Muscle of arm (tissue), 14 donors: ENCODE measurements around the gene TSEN15. TPM values are rescaled to one million over a fixed set of nuclear protein-coding genes. Genes with fewer than 3 reads are reported as not detected.
A peak's percentile ranks its signal among the peaks of the same experiment; 100 is the strongest.

Experiments used
- DNase-seq: peaks from one replicate; pipeline ENCODE4 v3.0.0-alpha.2; 2013
- long read RNA-seq, 11 donors: transcript quantifications; one replicate each; lab custom pipeline, GENCODE V29; 2026
- polyA plus RNA-seq, 12 donors: library from polyadenylated mRNA; unstranded; fragments of 120-200 nt; gene quantifications; one replicate each; pipeline ENCODE4 v1.2.1, GENCODE V29; 2013; ENCODE audit not compliant: insufficient read length in 12 of 12

Gene TSEN15
- polyA plus RNA-seq, result 10 to 100 TPM in 11 of 12 donors, not detected in 1; 30.2 to 70.8 (median 40.0) TPM
- long read RNA-seq, donor 1, transcript TSEN15-203 (4 exons, 1,844 nt), result major isoform, 9 of 16 reads
- long read RNA-seq, donor 1, partial matches to known transcripts, result 0 of 16 reads
- long read RNA-seq, donor 1, other reads (novel, unspliced or antisense), result 0 of 16 reads
- long read RNA-seq, donor 2, transcript TSEN15-203 (4 exons, 1,844 nt), result major isoform, 9 of 21 reads
- long read RNA-seq, donor 2, transcript TSEN15-208 (4 exons, 2,219 nt), result minor isoform, 5 of 21 reads
- long read RNA-seq, donor 2, transcript TSEN15-216 (5 exons, 1,986 nt), result minor isoform, 6 of 21 reads
- long read RNA-seq, donor 2, partial matches to known transcripts, result 0 of 21 reads
- long read RNA-seq, donor 2, other reads (novel, unspliced or antisense), result 0 of 21 reads
- long read RNA-seq, donor 3, partial matches to known transcripts, result 0 of 6 reads
- long read RNA-seq, donor 3, other reads (novel, unspliced or antisense), result 0 of 6 reads
- long read RNA-seq, donor 4, partial matches to known transcripts, result 0 of 3 reads
- long read RNA-seq, donor 4, other reads (novel, unspliced or antisense), result 0 of 3 reads
- long read RNA-seq, donor 5, transcript TSEN15-203 (4 exons, 1,844 nt), result major isoform, 9 of 36 reads
- long read RNA-seq, donor 5, transcript TSEN15-216 (5 exons, 1,986 nt), result major isoform, 9 of 36 reads
- long read RNA-seq, donor 5, partial matches to known transcripts, result 11 of 36 reads
- long read RNA-seq, donor 5, other reads (novel, unspliced or antisense), result 0 of 36 reads
- long read RNA-seq, donor 6, transcript TSEN15-216 (5 exons, 1,986 nt), result major isoform, 7 of 17 reads
- long read RNA-seq, donor 6, partial matches to known transcripts, result 5 of 17 reads
- long read RNA-seq, donor 6, other reads (novel, unspliced or antisense), result 0 of 17 reads
- long read RNA-seq, donor 7, partial matches to known transcripts, result 0 of 8 reads
- long read RNA-seq, donor 7, other reads (novel, unspliced or antisense), result 0 of 8 reads
- long read RNA-seq, donor 8, transcript TSEN15-203 (4 exons, 1,844 nt), result minor isoform, 6 of 26 reads
- long read RNA-seq, donor 8, transcript TSEN15-216 (5 exons, 1,986 nt), result minor isoform, 5 of 26 reads
- long read RNA-seq, donor 8, transcript TSEN15-208 (4 exons, 2,219 nt), result major isoform, 13 of 26 reads
- long read RNA-seq, donor 8, partial matches to known transcripts, result 0 of 26 reads
- long read RNA-seq, donor 8, other reads (novel, unspliced or antisense), result 0 of 26 reads
- long read RNA-seq, donor 9, transcript TSEN15-208 (4 exons, 2,219 nt), result minor isoform, 6 of 29 reads
- long read RNA-seq, donor 9, transcript TSEN15-203 (4 exons, 1,844 nt), result major isoform, 7 of 29 reads
- long read RNA-seq, donor 9, partial matches to known transcripts, result 13 of 29 reads
- long read RNA-seq, donor 9, other reads (novel, unspliced or antisense), result 0 of 29 reads
- long read RNA-seq, donor 10, transcript TSEN15-216 (5 exons, 1,986 nt), result major isoform, 8 of 25 reads
- long read RNA-seq, donor 10, transcript TSEN15-208 (4 exons, 2,219 nt), result minor isoform, 6 of 25 reads
- long read RNA-seq, donor 10, partial matches to known transcripts, result 6 of 25 reads
- long read RNA-seq, donor 10, other reads (novel, unspliced or antisense), result 0 of 25 reads
- long read RNA-seq, donor 11, transcript TSEN15-208 (4 exons, 2,219 nt), result minor isoform, 6 of 21 reads
- long read RNA-seq, donor 11, transcript TSEN15-216 (5 exons, 1,986 nt), result major isoform, 11 of 21 reads
- long read RNA-seq, donor 11, partial matches to known transcripts, result 0 of 21 reads
- long read RNA-seq, donor 11, other reads (novel, unspliced or antisense), result 0 of 21 reads

DNA sequence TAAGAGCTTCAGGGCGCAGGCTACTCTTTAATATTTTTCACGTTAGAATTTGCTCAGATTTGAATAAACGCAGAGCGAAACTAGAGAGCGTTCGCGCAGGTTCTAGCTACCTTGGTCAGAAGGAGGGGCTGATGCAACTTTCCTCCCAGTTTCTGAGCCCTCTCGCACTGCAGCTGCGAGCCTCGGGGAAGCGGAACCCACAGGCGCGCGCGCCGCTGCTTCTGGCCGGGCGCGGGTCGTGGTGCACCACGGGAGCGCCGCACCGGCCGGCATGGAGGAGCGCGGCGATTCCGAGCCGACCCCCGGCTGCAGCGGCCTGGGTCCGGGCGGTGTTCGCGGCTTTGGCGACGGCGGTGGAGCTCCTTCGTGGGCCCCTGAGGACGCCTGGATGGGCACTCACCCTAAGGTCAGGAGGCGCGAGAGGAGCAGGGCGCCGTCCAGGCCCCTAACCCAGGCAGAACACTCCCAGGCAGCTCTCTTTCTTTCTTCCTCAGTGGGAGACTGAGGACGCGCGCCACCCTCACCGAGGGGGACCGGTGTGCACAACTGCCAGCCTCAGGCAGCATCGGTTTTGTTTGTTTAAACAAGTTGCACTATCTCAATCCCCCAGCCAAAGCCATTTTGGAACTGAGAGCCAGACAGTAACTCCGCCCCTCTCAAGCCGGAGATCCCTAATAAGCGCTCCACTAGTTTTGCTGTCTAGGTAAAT lies at the start of gene TSEN15:
Gene TSEN15 (plus strand): TSS at position 246 of the 709 bp plus-strand sequence. CDS start 26 bp downstream, at position 272.
- peak; percentile 80 for DNase-seq

- DNase-seq, result no peak
Observed at GRCh38 chr1:184002071-184002470, 49.5 kb upstream of the TSEN15 start.

GRCh38 chr1:184004935-184005334 lies 46.6 kb upstream of the TSEN15 start:
- DNase-seq, result no peak

GRCh38 chr1:184005506-184005905 lies 46.0 kb upstream of the TSEN15 start:
- DNase-seq, result no peak

GRCh38 chr1:184010788-184011187 lies 40.7 kb upstream of the TSEN15 start:
- DNase-seq, result no peak

DNA sequence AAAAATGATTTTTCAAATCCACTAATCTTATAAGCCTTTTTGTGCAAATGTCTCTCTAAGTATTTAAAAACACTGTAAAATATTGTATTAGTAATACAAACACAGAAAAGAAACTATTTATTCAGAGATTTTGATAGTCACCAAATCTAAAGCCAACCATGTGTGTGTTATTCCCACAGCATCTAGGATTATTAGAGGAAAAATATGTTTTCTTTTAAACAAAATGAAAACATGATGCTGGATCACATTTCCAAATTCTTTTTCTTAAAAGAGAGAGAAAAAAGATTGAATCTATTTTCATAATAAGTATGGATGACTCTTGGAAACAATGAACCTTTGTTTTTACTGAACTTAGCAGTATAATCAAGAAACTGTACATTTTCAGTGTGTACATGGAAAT lies 39.3 kb upstream of the TSEN15 start:
- no peak for DNase-seq

DNA sequence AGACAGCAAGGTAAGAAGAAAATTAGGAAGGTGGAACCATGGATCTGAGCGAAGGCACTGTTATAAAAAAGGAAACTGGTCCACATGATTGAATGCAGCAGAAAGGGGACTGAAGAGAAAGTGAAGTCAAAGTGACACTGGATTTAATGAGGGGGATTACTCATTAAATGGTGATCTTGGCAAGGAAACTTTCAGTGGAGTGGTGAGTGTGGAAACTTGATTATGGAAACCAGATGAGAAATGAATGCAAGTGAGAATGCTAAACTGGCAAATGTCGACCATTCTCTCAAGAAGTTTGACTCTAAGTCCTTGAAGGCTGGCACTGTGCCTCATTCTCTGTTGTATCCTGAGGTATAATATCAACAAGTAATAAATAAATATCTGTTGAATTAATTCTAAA lies 37.3 kb upstream of the TSEN15 start:
- no peak for DNase-seq

- no peak for DNase-seq
Observed at GRCh38 chr1:184016169-184016568, 35.4 kb upstream of the TSEN15 start.

DNA sequence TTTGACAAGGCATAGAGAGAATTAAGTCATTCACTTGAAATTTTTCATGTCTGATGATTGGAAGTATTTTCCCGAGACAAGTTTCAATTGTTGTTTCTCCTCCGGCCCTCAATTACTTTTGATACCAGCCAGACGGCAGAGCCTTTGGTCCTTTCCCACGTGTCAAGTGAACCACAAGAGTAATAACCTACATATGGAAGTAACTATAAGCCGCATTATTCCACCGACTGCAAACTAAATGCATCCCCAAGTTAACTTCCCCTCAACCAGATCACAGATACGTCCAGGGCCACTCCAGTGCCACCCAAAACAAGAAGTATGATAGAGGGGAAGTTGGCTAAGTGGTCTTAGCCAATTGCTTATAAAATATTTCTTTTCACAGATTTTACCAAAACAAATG lies 34.2 kb upstream of the TSEN15 start:
- DNase-seq, result no peak

DNA sequence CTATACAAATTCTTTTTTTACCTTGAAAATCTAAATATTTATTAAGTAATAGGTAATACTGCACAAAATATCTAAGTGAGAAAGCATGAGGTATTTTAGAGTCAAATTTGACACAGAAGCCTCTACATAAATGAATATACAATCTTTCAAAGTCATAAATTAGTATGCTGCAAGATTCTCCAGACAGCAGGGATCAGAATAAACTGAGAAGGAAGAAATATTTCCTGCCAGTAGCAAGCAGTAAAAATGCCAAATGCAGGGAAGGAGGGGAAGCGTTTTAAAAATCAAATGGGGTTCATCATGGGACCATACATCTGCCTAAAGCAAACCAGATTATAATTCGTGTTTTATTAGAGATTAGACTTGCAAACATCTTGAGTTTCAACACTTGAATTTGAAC lies 32.9 kb upstream of the TSEN15 start:
- no peak for DNase-seq

DNA sequence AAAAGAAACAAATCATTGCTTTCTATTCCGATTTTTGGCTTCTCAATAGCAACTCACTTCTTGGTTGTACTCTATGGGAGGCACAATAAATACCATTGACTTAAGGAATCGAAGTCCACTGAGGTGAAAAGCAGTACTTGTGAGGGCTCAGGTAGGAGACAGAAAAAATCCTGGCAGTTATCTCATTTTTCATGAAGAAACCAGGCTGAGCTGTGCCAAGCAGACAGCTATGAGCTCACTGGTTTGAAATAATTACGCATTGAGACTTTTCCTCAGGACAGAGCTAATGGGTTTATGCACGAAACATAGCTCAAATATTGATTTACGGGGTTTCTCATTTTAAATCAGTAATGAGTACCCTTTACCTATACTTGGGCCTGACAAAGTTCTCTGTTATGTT lies 32.5 kb upstream of the TSEN15 start:
- no peak for DNase-seq

DNA sequence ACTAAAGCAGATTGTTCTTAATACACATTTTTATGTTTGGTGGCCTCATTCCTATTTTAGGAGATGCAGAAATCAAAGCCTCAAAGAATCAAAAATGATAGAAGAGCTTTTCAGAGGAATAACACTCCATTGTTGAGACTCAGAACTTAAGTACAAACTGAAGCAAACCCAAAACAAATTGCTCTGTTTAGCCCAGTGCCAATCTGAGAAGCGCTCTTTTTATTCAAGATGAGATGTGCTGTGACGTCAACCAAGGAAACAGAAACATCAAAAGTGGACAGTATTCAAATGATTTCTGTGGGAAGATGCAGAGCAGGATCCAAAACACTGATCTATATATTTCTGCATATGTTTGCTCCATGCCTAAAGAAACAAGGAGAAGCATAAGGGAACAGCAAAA lies 32.0 kb upstream of the TSEN15 start:
- DNase-seq, result no peak

- no peak for DNase-seq
Observed at GRCh38 chr1:184020328-184020727, 31.2 kb upstream of the TSEN15 start.

- DNase-seq, result no peak
Observed at GRCh38 chr1:184020855-184021254, 30.7 kb upstream of the TSEN15 start.

- peak; percentile 86 for DNase-seq
Observed at GRCh38 chr1:184021728-184022127, 29.8 kb upstream of the TSEN15 start.

DNA sequence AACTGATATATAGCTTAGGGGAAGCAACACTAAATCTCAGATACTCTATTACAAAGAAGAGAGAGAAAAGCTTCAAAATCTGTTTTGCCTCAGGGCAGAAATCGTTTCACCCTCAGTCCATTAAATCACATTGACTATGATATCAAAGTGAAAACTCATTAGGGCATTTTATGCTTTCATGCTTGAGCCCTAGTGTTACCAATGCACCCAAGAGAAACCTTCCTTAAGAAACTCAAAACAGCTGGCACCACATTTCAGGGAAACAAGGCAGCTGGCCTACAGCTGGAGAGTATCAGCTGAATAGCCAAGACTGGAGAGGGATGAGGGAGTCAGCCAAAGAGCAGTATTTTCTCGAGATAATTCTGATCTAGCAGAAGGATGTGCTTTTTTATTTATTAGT lies 28.9 kb upstream of the TSEN15 start:
- DNase-seq, result peak; percentile 77

DNA sequence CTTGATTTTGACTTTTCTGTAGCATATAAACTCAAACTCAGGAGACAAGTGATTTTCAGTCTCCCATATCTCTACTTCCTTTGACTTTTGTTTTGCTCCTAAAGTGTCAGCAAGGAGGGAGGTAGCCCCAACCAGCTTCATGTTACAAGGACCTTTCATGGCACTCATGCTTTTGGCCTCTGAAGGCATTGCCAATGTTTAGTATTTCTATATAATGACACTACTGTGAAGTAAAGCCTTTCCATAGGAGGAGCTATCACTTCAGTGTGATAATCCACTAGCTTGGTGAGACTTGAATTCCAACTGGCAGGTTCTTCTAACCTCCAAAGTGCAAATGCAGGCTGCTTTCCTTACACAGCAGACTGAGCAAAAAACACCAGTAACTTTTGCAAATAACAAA lies 28.4 kb upstream of the TSEN15 start:
- no peak for DNase-seq

- DNase-seq, result peak; percentile 86
Observed at GRCh38 chr1:184025242-184025675, 26.3 kb upstream of the TSEN15 start.

GRCh38 chr1:184027826-184028695 lies 23.5 kb upstream of the TSEN15 start:
- peak; percentile 82 for DNase-seq
